Sigmoid colon (tissue), 7 donors: ENCODE measurements around the gene DDX31. TPM values are rescaled to one million over a fixed set of nuclear protein-coding genes. Genes with fewer than 3 reads are reported as not detected.

Source experiments
- DNase-seq: peaks from one replicate; pipeline ENCODE4 v3.0.0-alpha.2; 2019
- H3K27ac ChIP-seq, 4 donors: fragments of 200-600 bp; sonication (generic); one replicate each; pipeline ENCODE4 v1.5.1; 2016 to 2019; ENCODE audit warnings: mild to moderate bottlenecking in 1 of 4
- H3K27me3 ChIP-seq, 3 donors: fragments of 200-600 bp; sonication (generic); one replicate each; pipeline ENCODE4 v1.5.1; 2019; ENCODE audit warnings: mild to moderate bottlenecking in 1 of 3
- H3K36me3 ChIP-seq, 4 donors: fragments of 200-600 bp; sonication (generic); one replicate each; pipeline ENCODE4 v1.5.1; 2016 to 2019
- H3K4me1 ChIP-seq, 4 donors: fragments of 200-600 bp; sonication (generic); one replicate each; pipeline ENCODE4 v1.5.1; 2017 to 2019
- H3K4me3 ChIP-seq, 4 donors: fragments of 200-600 bp; sonication (generic); one replicate each; pipeline ENCODE4 v1.5.1; 2017 to 2019; ENCODE audit warnings: mild to moderate bottlenecking in 2 of 4, moderate library complexity in 1 of 4
- H3K9me3 ChIP-seq, 4 donors: fragments of 200-600 bp in 3 of 4; sonication (generic) in 3 of 4; one replicate each; pipeline versions ENCODE4 v1.5.1 to v1.6.1; 2013 to 2019
- CTCF ChIP-seq, 4 experiments: fragments of 450-650 bp in 3 of 4; fragments of 200-600 bp in 1 of 4; IDR thresholded peaks; one replicate each; pipeline ENCODE4 v1.5.1; 2016 to 2019; ENCODE audit warnings: antibody characterized with exemption in 4 of 4, mild to moderate bottlenecking in 3 of 4, moderate library complexity in 2 of 4
- EP300 ChIP-seq, 4 donors: sonication (generic); formaldehyde crosslinking; IDR thresholded peaks; one replicate each; pipeline ENCODE4 v1.6.1; 2017; ENCODE audit warnings: antibody characterized with exemption in 4 of 4
- POLR2A ChIP-seq, 2 donors: fragments of 450-650 bp; IDR thresholded peaks; one replicate each; pipeline ENCODE4 v1.6.1; 2016; ENCODE audit warnings: antibody characterized with exemption in 2 of 2, mild to moderate bottlenecking in 2 of 2, moderate library complexity in 2 of 2
- POLR2AphosphoS5 ChIP-seq, 4 donors: sonication (generic); formaldehyde crosslinking; IDR thresholded peaks; one replicate each; pipeline ENCODE4 v1.6.1; 2017; ENCODE audit warnings: antibody characterized with exemption in 4 of 4
- WGBS, 2 donors: extraction: QIAGEN DNeasy Blood & Tissue Kit; methylation state at CpG; one replicate each; pipeline ENCODE4 v1.1.7; 2013; 5-methylcytosine and 5-hydroxymethylcytosine counted together
- intact Hi-C: fragments of 100-400 bp; cut with DNase I; formaldehyde crosslinking; loops from one replicate; pipeline ENCODE4 v1.15.1; 2023
- polyA plus RNA-seq, 3 donors: library from polyadenylated mRNA; stranded (reverse); fragments of 200-250 nt; gene quantifications; one replicate each; pipeline ENCODE4 v1.2.3, GENCODE V29; 2013
- total RNA-seq, 4 donors: library from RNA; depleted of rRNA; stranded (reverse); fragments of >200 nt; gene quantifications; one replicate each; pipeline ENCODE4 v1.1.0, GENCODE V29; 2016
- donor health status: healthy with polysubstance abuse.
- donor health status: Bipolar disorder and iron deficiency.
- donor health status: healthy.

Gene DDX31
- total and polyA plus RNA-seq, 7 donors = 2.4 to 8.1 (median 6.6) TPM

GRCh38 chr9:132546148-132547051, 123.4 kb downstream of the DDX31 start:
- Histone ChIP-seq H3K27me3 (peaks cover 0 to 31% (median 0%) of the 10 kb centered on the region in 3 donors), H3K4me3 (peak overlapping the region in 2 of 4 donors; percentile 26 to 31), H3K9me3 (no peaks in the 10 kb centered on the region), H3K4me1 (peaks cover 0 to 15% (median 12%) of the 10 kb centered on the region in 4 donors), H3K36me3 (no peaks in the 10 kb centered on the region), H3K27ac (no peak overlapping the region)
- intact Hi-C loops = no loop called here
- DNase-seq = peak; percentile 74
- 4% methylated on average over 27 of the region's 27 CpGs for WGBS, 2 donors
- TF ChIP-seq CTCF (IDR thresholded peaks at IDR 0.05) (peak in 2 of 4 experiments; percentile 25 to 30), POLR2A (IDR thresholded peaks at IDR 0.05) (no peak)

- TF ChIP-seq POLR2A (IDR thresholded peaks at IDR 0.05) = no peak
- no peak for TF ChIP-seq POLR2AphosphoS5 (IDR thresholded peaks at IDR 0.05)
- Histone ChIP-seq H3K9me3 (no peaks in the 10 kb centered on the region), H3K36me3 (no peaks in the 10 kb centered on the region), H3K4me3 (no peak overlapping the region), H3K27ac (no peak overlapping the region), H3K27me3 (peaks cover 0 to 31% (median 0%) of the 10 kb centered on the region in 3 donors), H3K4me1 (peaks cover 0 to 15% (median 12%) of the 10 kb centered on the region in 4 donors)
- 74 to 83% methylated on average over 9 of the region's 9 CpGs for WGBS, 2 donors
- no peak for DNase-seq
- intact Hi-C loops = no loop called here
These were observed 124.2 kb downstream of the DDX31 start for GRCh38 chr9:132545578-132545977.

- Histone ChIP-seq H3K36me3 (no peaks in the 10 kb centered on the region), H3K27ac (no peak overlapping the region), H3K4me1 (peaks cover 0 to 29% (median 22%) of the 10 kb centered on the region in 4 donors), H3K27me3 (peaks cover 0 to 31% (median 0%) of the 10 kb centered on the region in 3 donors), H3K4me3 (no peak overlapping the region), H3K9me3 (no peaks in the 10 kb centered on the region)
- intact Hi-C loops = no loop called here
- WGBS, 2 donors = 65 to 87% methylated on average over 21 of the region's 21 CpGs
- TF ChIP-seq CTCF (IDR thresholded peaks at IDR 0.05) = no peak
- no peak for TF ChIP-seq POLR2AphosphoS5 (IDR thresholded peaks at IDR 0.05)
- TF ChIP-seq POLR2A (IDR thresholded peaks at IDR 0.05) = no peak
- TF ChIP-seq EP300 (IDR thresholded peaks at IDR 0.05) = no peak
- no peak for DNase-seq
These were observed 125.8 kb downstream of the DDX31 start for GRCh38 chr9:132543960-132544359.

GRCh38 chr9:132543251-132543650, 126.5 kb downstream of the DDX31 start:
- Histone ChIP-seq H3K4me1 (peaks cover 0 to 30% (median 22%) of the 10 kb centered on the region in 4 donors), H3K27ac (no peak overlapping the region), H3K27me3 (peaks cover 0 to 31% (median 0%) of the 10 kb centered on the region in 3 donors), H3K36me3 (no peaks in the 10 kb centered on the region), H3K4me3 (no peak overlapping the region), H3K9me3 (no peaks in the 10 kb centered on the region)
- WGBS, 2 donors = 94% methylated on average over 4 of the region's 4 CpGs
- TF ChIP-seq POLR2AphosphoS5 (IDR thresholded peaks at IDR 0.05) (no peak), POLR2A (IDR thresholded peaks at IDR 0.05) (no peak), EP300 (IDR thresholded peaks at IDR 0.05) (no peak), CTCF (IDR thresholded peaks at IDR 0.05) (no peak)
- no peak for DNase-seq
- intact Hi-C loops = no loop called here

Other genes with a start within 250 kb of the DDX31 start
- gene BARHL1, start 87.4 kb downstream of the DDX31 start, total RNA-seq = not detected
- not detected for gene BARHL1, start 87.4 kb downstream of the DDX31 start, polyA plus RNA-seq
- 10 to 100 TPM; 10.7 to 12.2 (median 11.7) TPM for gene GTF3C4, start 481 bp upstream of the DDX31 start, total RNA-seq
- 1 to 10 TPM; 2.1 to 5.4 (median 3.0) TPM for gene GTF3C4, start 481 bp upstream of the DDX31 start, polyA plus RNA-seq
- gene AK8, start 208.3 kb upstream of the DDX31 start, total RNA-seq = 1 to 10 TPM in 1 of 4 donors, under 1 TPM in 2, not detected in 1; 0.36 to 1.2 (median 0.81) TPM
- gene AK8, start 208.3 kb upstream of the DDX31 start, polyA plus RNA-seq = under 1 TPM in 1 of 3 donors, not detected in 2; 0.25 TPM
- 10 to 100 TPM in 3 of 4 donors, 1 to 10 TPM in 1; 4.3 to 14.0 (median 11.7) TPM for gene SPACA9, start 208.9 kb upstream of the DDX31 start, total RNA-seq
- gene SPACA9, start 208.9 kb upstream of the DDX31 start, polyA plus RNA-seq = 1 to 10 TPM in 2 of 3 donors, under 1 TPM in 1; 0.69 to 2.1 (median 1.2) TPM